GM19463 (cell line): ENCODE results near the gene KLK13.

Source experiments
- ATAC-seq: cut with Tn5 transposase; IDR thresholded peaks from one replicate; pipeline ENCODE4 v1.9.1; 2021; ENCODE audit warnings: mild to moderate bottlenecking, moderate library complexity; ENCODE audit not compliant: unreplicated experiment

Gene KLK13

GRCh38 chr19:51093101-51093500, 28.2 kb upstream of the KLK13 start:
- ATAC-seq: no peak

DNA sequence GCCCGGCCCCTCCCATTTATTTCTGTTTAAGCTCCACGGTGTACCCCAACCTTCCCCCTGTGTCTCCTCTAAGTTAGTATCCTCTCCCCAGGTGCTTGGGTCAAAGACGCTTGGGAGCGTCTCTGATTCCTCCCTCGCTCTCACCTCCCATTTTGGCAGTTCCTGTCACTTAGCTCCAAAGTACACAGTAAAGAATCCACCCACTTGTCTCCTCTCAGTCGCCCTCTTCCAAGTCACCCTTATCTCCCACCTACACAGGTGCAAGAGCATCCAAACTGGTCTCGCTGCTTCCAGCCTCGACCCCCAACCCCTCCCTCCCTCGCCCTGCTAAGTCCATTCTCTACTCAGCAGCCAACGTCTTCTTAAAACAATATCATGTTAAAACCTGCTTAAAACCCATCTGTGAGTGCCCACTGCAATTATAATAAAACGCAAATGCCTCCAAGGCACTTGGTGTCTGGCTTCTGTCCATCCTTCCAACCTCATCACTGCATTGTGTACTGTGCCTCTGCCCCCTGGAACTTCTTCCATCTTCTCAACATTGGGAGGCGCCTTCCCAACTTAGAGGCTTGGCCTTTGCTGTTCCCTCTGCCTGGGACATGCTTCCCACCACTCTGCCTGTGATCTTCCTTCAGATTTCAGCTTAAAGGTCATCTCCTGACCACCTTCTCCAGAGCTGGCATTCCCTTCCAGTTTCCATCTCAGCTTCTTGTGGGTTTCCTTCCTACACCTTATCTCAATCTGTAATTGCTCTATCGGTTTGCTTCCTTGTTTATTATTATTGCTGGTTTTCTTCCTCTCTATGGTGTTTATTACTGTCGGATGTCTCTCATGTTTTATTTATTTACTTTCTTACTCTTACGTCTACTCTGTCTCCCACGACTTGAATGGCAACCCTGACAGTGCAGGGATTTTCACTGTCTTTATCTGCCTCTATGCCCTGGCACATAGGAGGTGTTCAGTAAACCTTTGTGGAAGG, 27.3 kb upstream of the KLK13 start:
- no peak for ATAC-seq

- ATAC-seq: no peak
Observed at GRCh38 chr19:51091126-51091525, 26.2 kb upstream of the KLK13 start.

- ATAC-seq: no peak
Observed at GRCh38 chr19:51090471-51090870, 25.6 kb upstream of the KLK13 start.

DNA sequence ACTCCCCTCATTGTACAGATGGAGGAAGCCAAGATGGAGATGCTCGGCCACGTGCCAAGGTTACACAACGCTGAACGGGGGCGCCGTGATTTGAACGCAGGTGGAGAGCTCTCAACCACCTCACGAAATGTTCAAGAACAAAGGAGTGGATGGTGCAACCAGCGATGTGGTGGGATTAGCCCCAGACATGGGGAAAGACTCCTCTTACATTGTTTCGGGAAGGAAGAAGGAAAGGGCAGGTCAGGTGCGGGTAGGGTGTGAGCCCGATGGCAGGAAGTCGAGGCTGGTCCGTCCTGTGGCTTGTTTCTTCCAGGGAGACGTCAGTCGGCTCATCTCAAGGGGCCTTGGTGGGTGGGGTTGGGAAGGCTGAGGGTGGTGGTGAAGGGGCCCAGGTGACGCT, 24.9 kb upstream of the KLK13 start:
- ATAC-seq: no peak

DNA sequence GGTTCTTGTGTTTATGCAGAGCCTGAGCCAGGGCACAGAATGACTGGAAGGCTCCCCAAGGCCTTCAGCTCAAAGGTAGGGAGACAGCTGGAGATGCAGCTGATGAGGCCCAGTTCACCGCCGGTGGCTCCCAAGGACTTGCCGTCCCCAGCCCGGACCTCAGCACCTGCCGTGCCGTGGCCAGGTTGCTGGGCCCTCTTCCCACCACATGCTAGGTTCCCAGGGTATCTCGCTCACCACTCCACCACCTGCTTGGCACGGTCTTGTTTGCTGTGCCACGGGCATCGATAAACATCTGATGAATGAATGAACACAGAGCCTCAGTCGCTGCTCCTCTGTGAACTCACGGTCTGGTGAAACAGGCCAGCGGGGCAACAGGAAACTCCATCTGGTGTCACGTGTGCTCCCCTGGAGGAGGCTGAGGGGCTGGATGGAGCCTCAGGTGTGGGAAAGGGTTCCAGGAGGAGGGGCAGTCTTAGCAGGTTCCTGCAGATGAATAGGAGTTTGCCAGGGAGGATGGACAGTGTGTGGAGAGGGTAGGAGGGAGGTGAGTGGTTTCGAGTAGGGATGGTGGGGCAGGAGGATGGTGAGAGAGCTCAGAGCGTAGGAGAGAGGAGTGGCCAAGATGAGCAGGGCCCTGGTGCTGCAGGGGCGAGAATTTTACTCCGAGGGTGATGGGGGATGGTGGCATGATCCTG, 21.4 kb upstream of the KLK13 start:
- ATAC-seq: no peak

- no peak for ATAC-seq
Observed at GRCh38 chr19:51084505-51084904, 19.6 kb upstream of the KLK13 start.

- no peak for ATAC-seq
Observed at GRCh38 chr19:51083783-51084182, 18.9 kb upstream of the KLK13 start.

DNA sequence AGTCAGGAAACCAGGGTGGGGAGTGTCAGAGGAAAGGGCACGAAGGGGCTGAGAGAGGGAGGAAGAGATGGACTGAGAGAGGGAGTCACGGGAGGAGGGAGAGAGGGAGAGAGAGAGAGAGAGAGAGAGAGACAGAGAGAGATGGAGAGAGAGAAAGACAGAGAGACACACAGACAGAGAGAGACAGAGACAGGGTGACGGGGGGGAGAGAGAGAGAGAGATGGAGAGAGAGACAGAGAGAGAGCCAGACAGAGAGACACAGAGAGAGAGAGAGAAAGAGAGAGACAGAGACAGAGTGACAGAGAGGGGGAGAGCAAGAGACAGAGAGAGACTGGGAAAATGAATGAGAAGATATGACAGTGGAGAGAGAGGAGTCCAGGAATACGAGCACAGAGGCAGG, 18.3 kb upstream of the KLK13 start:
- no peak for ATAC-seq

- no peak for ATAC-seq
Observed at GRCh38 chr19:51082611-51083010, 17.7 kb upstream of the KLK13 start, which contains the start of gene KLK14. Gene KLK14, minus strand, starts transcription at chr19:51082887. Its CDS starts 273 bp downstream, at chr19:51082614.

GRCh38 chr19:51081476-51081875, 16.6 kb upstream of the KLK13 start:
- no peak for ATAC-seq

- no peak for ATAC-seq
Observed at GRCh38 chr19:51079481-51080110, 14.7 kb upstream of the KLK13 start.

DNA sequence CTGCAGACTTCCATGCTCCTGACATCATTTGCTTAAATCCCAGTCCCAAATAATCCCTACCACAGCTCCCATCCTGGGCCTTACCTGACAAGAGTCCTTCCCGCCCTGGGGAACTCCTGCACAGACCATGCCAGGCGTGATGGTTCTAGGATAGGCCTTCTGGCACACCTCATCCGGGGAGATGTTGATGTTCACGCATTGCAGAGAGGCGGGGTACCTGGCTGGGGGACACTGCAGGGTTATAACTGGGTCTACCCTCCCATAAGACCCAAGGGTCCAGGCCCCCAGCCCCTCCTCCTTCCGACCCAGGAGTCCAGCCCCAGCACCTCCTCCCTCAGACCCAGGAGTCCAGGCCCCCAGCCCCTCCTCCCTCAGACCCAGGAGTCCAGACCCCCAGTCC, 13.8 kb upstream of the KLK13 start:
- ATAC-seq: no peak

GRCh38 chr19:51078104-51078503, 13.2 kb upstream of the KLK13 start:
- ATAC-seq: no peak

DNA sequence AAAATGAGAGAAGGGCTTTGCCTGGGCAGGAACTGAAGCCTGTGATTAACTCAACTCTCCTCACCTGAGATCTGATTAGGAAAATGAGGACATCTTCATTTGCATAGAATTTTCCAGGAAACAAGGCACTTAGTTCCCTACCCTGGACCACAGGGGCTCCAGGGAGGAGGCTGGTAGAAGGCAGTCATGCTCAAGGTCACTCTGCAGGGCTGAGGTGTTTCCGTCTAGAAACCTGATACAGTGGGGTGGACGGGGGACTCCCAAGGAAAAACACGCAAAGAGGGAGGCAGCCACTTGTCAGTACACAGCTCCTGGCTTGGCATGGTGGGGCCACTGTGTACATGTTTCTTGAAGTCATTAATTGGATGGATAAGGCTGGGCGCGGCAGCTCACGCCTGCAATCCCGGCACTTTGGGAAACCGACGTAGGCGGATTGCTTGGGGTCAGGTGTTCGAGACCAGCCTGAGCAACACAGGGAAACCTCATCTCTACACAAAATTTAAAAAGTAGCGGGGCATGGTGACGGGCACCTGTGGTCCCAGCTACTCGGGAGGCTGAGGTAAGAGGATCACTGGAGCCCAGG, 11.8 kb upstream of the KLK13 start:
- ATAC-seq: no peak

GRCh38 chr19:51075998-51076397, 11.1 kb upstream of the KLK13 start:
- ATAC-seq: no peak

DNA sequence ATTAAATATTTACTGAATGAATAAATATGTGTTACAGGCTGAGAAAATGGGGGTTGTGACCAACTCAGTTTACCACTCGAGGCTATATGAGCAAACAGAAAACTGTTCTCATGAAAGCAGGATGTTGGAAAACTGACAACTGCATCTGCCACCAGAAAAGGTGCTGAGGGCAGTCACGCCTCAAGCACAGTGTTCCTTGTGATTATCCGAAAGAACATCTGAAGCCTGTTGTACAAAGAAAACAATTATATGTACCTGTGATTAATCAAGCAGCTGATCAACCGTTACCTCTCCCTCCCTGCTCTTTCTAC, 6.2 kb upstream of the KLK13 start:
- ATAC-seq: no peak

- no peak for ATAC-seq
Observed at GRCh38 chr19:51070334-51071094, 5.6 kb upstream of the KLK13 start.

GRCh38 chr19:51066393-51067186, 1.7 kb upstream of the KLK13 start:
- ATAC-seq: no peak
